Calu3 (cell line): ENCODE results near the gene KCNA2. TPM values are rescaled to one million over a fixed set of nuclear protein-coding genes. Genes with fewer than 3 reads are reported as not detected.

ENCODE experiments used
- BruUV-seq: library from RNA; stranded (reverse); fragments of 400-500 nt; replicated peaks from 2 replicates; lab custom pipeline; 2021; lab: Mats Ljungman, UMichigan
- CTCF ChIA-PET: fragments of 300-600 bp; sonication (Branson Sonifier 250); formaldehyde crosslinking; loops from one replicate; lab custom pipeline; 2022; ENCODE audit warnings: antibody characterized with exemption; lab: Charles Lee
- DNase-seq: peaks from one replicate; pipeline ENCODE4 v3.0.0; 2022
- H3K27ac Mint-ChIP-seq: one replicate; pipeline ENCODE4 v1.8.0; 2022; ENCODE audit warnings: mixed read lengths; ENCODE audit not compliant: unreplicated experiment
- H3K27me3 Mint-ChIP-seq: one replicate; pipeline ENCODE4 v1.8.0; 2022; ENCODE audit warnings: mixed read lengths; ENCODE audit not compliant: unreplicated experiment
- H3K36me3 Mint-ChIP-seq: one replicate; pipeline ENCODE4 v1.8.0; 2022; ENCODE audit warnings: mild to moderate bottlenecking, moderate library complexity, mixed read lengths; ENCODE audit not compliant: insufficient read depth, unreplicated experiment
- H3K4me1 Mint-ChIP-seq: one replicate; pipeline ENCODE4 v1.8.0; 2022; ENCODE audit warnings: mild to moderate bottlenecking, low read depth, mixed read lengths; ENCODE audit not compliant: unreplicated experiment
- H3K4me3 Mint-ChIP-seq: one replicate; pipeline ENCODE4 v1.8.0; 2022; ENCODE audit warnings: mild to moderate bottlenecking, low read depth, moderate library complexity, mixed read lengths; ENCODE audit not compliant: unreplicated experiment
- H3K9me3 Mint-ChIP-seq: one replicate; pipeline ENCODE4 v1.8.0; 2022; ENCODE audit warnings: low read depth, mixed read lengths; ENCODE audit not compliant: unreplicated experiment
- CTCF ChIP-seq: fragments of 200-600 bp; IDR thresholded peaks from one replicate; pipeline ENCODE4 v1.8.0; 2022; ENCODE audit warnings: antibody characterized with exemption; ENCODE audit not compliant: unreplicated experiment
- intact Hi-C: fragments of 100-400 bp; cut with micrococcal nuclease; formaldehyde crosslinking; loops from one replicate; pipeline ENCODE4 v1.10.0; 2022; ENCODE audit not compliant: unreplicated experiment
- total RNA-seq: library from RNA; stranded (reverse); gene quantifications from 2 replicates; pipeline ENCODE4 v1.2.3, GENCODE V29; 2022

The KCNA2 gene
- total RNA-seq, 1 experiment from 2014 or later, result not detected

GRCh38 chr1:110563089-110563488 lies 43.1 kb downstream of the KCNA2 start:
- H3K4me3 Mint-ChIP-seq, result no peak overlapping the region
- H3K27ac Mint-ChIP-seq, result no peak overlapping the region
- no peaks in the 10 kb centered on the region for H3K9me3 Mint-ChIP-seq
- CTCF ChIA-PET, result no interaction called here
- no peak for DNase-seq
- H3K4me1 Mint-ChIP-seq, result no peaks in the 10 kb centered on the region
- peaks cover 78% of the 10 kb centered on the region for H3K27me3 Mint-ChIP-seq
- intact Hi-C loops, result no loop called here
- TF ChIP-seq CTCF, result no peak
- BruUV-seq, result no TSS peak
- no peaks in the 10 kb centered on the region for H3K36me3 Mint-ChIP-seq

- no peaks in the 10 kb centered on the region for H3K9me3 Mint-ChIP-seq
- H3K27ac Mint-ChIP-seq, result no peak overlapping the region
- CTCF ChIA-PET, result interaction anchor here (0.9 kb wide), 1 partner anchor 13 kb away, joined by 5 read pairs; no protein-coding TSS in a partner anchor
- no peak for TF ChIP-seq CTCF
- BruUV-seq, result no TSS peak
- no peaks in the 10 kb centered on the region for H3K36me3 Mint-ChIP-seq
- no peak overlapping the region for H3K4me3 Mint-ChIP-seq
- H3K27me3 Mint-ChIP-seq, result peaks cover 81% of the 10 kb centered on the region
- intact Hi-C loops, result no loop called here
- H3K4me1 Mint-ChIP-seq, result no peaks in the 10 kb centered on the region
- no peak for DNase-seq
These were observed 44.6 kb downstream of the KCNA2 start for GRCh38 chr1:110561596-110561995.

- no peak for DNase-seq
- Mint-ChIP-seq H3K4me1 (no peaks in the 10 kb centered on the region), H3K9me3 (no peaks in the 10 kb centered on the region), H3K27ac (no peak overlapping the region), H3K4me3 (no peak overlapping the region), H3K36me3 (no peaks in the 10 kb centered on the region), H3K27me3 (peaks cover 79% of the 10 kb centered on the region)
- CTCF ChIA-PET, result no interaction called here
- intact Hi-C loops, result loop anchor here (5.0 kb wide), 1 partner anchor 58 kb away; no protein-coding TSS in a partner anchor
- no peak for TF ChIP-seq CTCF
- BruUV-seq, result no TSS peak
These were observed 47.0 kb downstream of the KCNA2 start for GRCh38 chr1:110559157-110559556.

- no peaks in the 10 kb centered on the region for H3K4me1 Mint-ChIP-seq
- H3K9me3 Mint-ChIP-seq, result no peaks in the 10 kb centered on the region
- no peak overlapping the region for H3K4me3 Mint-ChIP-seq
- TF ChIP-seq CTCF, result no peak
- H3K27me3 Mint-ChIP-seq, result peaks cover 79% of the 10 kb centered on the region
- H3K27ac Mint-ChIP-seq, result no peak overlapping the region
- H3K36me3 Mint-ChIP-seq, result no peaks in the 10 kb centered on the region
- intact Hi-C loops, result loop anchor here (5.0 kb wide), 1 partner anchor 60 kb away; no protein-coding TSS in a partner anchor
- no peak for DNase-seq
- no TSS peak for BruUV-seq
- CTCF ChIA-PET, result no interaction called here
These were observed 48.7 kb downstream of the KCNA2 start for GRCh38 chr1:110557481-110557880.
